Esophagus muscularis mucosa (tissue), 4 donors: ENCODE results near the gene TYR. TPM values are rescaled to one million over a fixed set of nuclear protein-coding genes. Genes with fewer than 3 reads are reported as not detected.

Experiments used
- DNase-seq: peaks from one replicate; pipeline ENCODE4 v3.0.0-alpha.2; 2017; ENCODE audit errors: extremely low spot score
- H3K27ac ChIP-seq, 4 donors: fragments of 200-600 bp; sonication (generic); replicated peaks in 1 of 4; 1 replicate in 3 of 4; 2 replicates in 1 of 4; pipeline ENCODE4 v1.5.1; 2016 to 2019; ENCODE audit warnings: mild to moderate bottlenecking in 1 of 4
- H3K27me3 ChIP-seq, 4 donors: fragments of 200-600 bp; sonication (generic); one replicate each; pipeline versions ENCODE4 v1.5.1 to v1.6.0; 2016 to 2019
- H3K36me3 ChIP-seq, 4 donors: fragments of 200-600 bp; sonication (generic); one replicate each; pipeline ENCODE4 v1.5.1; 2016 to 2019
- H3K4me1 ChIP-seq, 4 donors: fragments of 200-600 bp; sonication (generic); one replicate each; pipeline ENCODE4 v1.5.1; 2016 to 2019
- H3K4me3 ChIP-seq, 4 donors: fragments of 200-600 bp; sonication (generic); 1 replicate in 2 of 4; 2 replicates in 2 of 4; pipeline ENCODE4 v1.5.1; 2016 to 2019; ENCODE audit warnings: mild to moderate bottlenecking in 4 of 4, moderate library complexity in 1 of 4
- H3K9me3 ChIP-seq, 4 donors: fragments of 200-600 bp; sonication (generic); 1 replicate in 3 of 4; 2 replicates in 1 of 4; pipeline ENCODE4 v1.5.1; 2016 to 2019
- EP300 ChIP-seq: sonication (generic); formaldehyde crosslinking; IDR thresholded peaks from one replicate; pipeline ENCODE4 v1.6.1; 2017; ENCODE audit warnings: antibody characterized with exemption
- POLR2A ChIP-seq: fragments of 450-650 bp; IDR thresholded peaks from one replicate; pipeline ENCODE4 v1.6.1; 2017; ENCODE audit warnings: antibody characterized with exemption, moderate library complexity, mild to moderate bottlenecking, low read depth
- POLR2AphosphoS5 ChIP-seq, 2 donors: sonication (generic); formaldehyde crosslinking; IDR thresholded peaks; one replicate each; pipeline ENCODE4 v1.6.1; 2017; ENCODE audit warnings: antibody characterized with exemption in 2 of 2
- WGBS: methylation state at CpG from one replicate; pipeline ENCODE4 v1.1.5; 2018; 5-methylcytosine and 5-hydroxymethylcytosine counted together
- intact Hi-C: fragments of 100-400 bp; cut with DNase I; formaldehyde crosslinking; loops from one replicate; pipeline ENCODE4 v1.15.1; 2023
- total RNA-seq, 4 donors: library from RNA; depleted of rRNA; stranded (reverse); fragments of >200 nt; gene quantifications; one replicate each; pipeline versions ENCODE4 v1.1.0 to v1.2.1, GENCODE V29; 2016
- TF ChIP-seq, protein P1 (sequence below), 3 experiments: fragments of 200-600 bp in 2 of 3; fragments of 450-650 bp in 1 of 3; sonication (generic) in 2 of 3; IDR thresholded peaks; one replicate each; pipeline ENCODE4 v1.5.1; 2017 to 2019; ENCODE audit warnings: antibody characterized with exemption in 3 of 3, mild to moderate bottlenecking in 2 of 3, moderate library complexity in 1 of 3

The TYR gene
- total RNA-seq, 4 donors from 2014 or later, result not detected

DNA sequence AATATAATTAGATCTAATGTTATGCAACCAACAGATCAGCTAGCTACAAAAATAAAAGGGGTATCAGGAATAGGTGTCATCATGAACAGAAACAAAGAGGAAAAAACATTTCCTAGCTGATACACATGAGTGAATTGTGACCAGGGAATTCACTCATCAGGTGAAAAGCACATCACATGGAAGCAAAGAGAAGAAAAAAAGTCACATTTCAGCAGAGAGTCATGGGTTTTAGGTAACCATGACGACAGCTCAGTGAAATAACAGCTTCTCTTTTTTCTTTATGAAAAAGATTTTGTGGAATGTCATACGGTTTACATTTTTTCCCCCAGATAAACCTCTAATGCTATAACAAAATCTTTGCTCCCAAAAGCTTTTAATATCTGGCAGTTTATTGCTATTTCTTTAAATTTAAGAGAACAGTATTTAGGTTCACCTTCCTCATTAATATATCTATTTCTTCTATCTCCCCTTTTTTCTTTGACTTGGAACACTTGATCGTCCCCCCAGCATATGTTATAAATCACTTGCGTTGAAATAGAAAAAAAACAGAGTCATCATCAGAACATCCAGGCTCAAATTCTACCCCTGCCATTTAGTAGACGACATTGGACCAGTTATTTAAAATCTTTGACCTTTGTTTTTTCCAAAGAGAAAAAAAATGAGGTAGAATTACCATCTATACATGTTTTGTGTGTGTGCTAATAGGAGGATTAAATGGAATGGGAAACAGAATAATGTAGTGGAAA is 5.3 kb downstream of the TYR start:
- Histone ChIP-seq H3K9me3 (no peaks in the 10 kb centered on the region), H3K4me1 (peaks cover 0 to 5% (median 0%) of the 10 kb centered on the region in 4 donors), H3K4me3 (no peak overlapping the region), H3K27ac (no peak overlapping the region), H3K36me3 (no peaks in the 10 kb centered on the region), H3K27me3 (no peaks in the 10 kb centered on the region)
- intact Hi-C loops, result no loop called here
- TF ChIP-seq POLR2AphosphoS5 (IDR thresholded peaks at IDR 0.05) (no peak), EP300 (no peak), POLR2A (no peak)
- TF ChIP-seq, protein P1, sequence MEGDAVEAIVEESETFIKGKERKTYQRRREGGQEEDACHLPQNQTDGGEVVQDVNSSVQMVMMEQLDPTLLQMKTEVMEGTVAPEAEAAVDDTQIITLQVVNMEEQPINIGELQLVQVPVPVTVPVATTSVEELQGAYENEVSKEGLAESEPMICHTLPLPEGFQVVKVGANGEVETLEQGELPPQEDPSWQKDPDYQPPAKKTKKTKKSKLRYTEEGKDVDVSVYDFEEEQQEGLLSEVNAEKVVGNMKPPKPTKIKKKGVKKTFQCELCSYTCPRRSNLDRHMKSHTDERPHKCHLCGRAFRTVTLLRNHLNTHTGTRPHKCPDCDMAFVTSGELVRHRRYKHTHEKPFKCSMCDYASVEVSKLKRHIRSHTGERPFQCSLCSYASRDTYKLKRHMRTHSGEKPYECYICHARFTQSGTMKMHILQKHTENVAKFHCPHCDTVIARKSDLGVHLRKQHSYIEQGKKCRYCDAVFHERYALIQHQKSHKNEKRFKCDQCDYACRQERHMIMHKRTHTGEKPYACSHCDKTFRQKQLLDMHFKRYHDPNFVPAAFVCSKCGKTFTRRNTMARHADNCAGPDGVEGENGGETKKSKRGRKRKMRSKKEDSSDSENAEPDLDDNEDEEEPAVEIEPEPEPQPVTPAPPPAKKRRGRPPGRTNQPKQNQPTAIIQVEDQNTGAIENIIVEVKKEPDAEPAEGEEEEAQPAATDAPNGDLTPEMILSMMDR (IDR thresholded peaks at IDR 0.05), result no peak
- no peak for DNase-seq
- WGBS, result 50% methylated on average over 5 of the region's 5 CpGs

DNA sequence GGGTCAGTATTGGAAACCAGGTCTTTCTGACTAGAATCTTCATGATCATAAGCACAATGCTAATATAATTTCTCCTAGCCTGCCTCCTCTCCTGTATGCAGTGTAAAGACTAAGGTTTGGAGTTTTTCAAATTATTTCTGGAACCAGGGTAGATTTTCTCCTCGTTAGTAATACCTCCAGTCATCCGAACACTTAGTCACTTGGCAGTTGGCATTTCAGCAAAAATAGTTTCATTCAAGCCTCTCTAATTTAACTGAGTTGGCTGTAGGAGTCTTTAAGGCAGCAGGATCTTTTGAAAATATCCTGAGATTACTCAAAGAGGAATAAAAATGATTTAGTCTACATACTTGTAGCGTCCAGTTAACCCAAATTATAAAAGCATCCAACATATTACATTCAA is 6.3 kb downstream of the TYR start:
- TF ChIP-seq EP300, result no peak
- TF ChIP-seq POLR2AphosphoS5 (IDR thresholded peaks at IDR 0.05), result no peak
- TF ChIP-seq, protein P1 (IDR thresholded peaks at IDR 0.05), result no peak
- no peak for TF ChIP-seq POLR2A
- Histone ChIP-seq H3K27me3 (no peaks in the 10 kb centered on the region), H3K9me3 (no peaks in the 10 kb centered on the region), H3K4me1 (peaks cover 0 to 5% (median 0%) of the 10 kb centered on the region in 4 donors), H3K27ac (no peak overlapping the region), H3K4me3 (no peak overlapping the region), H3K36me3 (no peaks in the 10 kb centered on the region)
- WGBS, result 66% methylated on average over 3 of the region's 3 CpGs
- intact Hi-C loops, result no loop called here
- DNase-seq, result no peak

DNA sequence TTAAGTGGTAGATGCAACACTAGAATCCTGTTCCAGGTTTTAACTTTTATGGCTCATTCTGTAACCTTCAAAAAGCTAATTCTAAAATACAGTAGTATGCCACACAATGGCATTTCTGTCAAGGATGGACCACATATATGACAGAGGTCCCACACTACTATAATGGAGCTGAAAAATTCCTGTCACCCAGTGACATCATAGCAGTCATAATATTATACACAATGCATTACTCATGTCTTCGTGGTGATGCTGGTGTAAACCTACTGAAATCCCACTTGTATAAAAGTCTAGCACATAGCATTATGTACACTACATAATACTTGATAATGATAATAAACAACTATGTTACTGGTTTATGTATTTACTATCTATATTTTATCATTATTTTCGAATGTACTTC is 12.1 kb downstream of the TYR start:
- no peaks in the 10 kb centered on the region for H3K27me3 ChIP-seq
- TF ChIP-seq, protein P1 (IDR thresholded peaks at IDR 0.05), result no peak
- TF ChIP-seq EP300, result no peak
- no peak for TF ChIP-seq POLR2AphosphoS5 (IDR thresholded peaks at IDR 0.05)
- TF ChIP-seq POLR2A, result no peak
- H3K9me3 ChIP-seq, result no peaks in the 10 kb centered on the region
- no peak overlapping the region for H3K4me3 ChIP-seq
- no peaks in the 10 kb centered on the region for H3K36me3 ChIP-seq
- no peak overlapping the region for H3K27ac ChIP-seq
- WGBS, result 75% methylated on average over 2 of the region's 2 CpGs
- no peak for DNase-seq
- intact Hi-C loops, result no loop called here
- no peaks in the 10 kb centered on the region for H3K4me1 ChIP-seq

DNA sequence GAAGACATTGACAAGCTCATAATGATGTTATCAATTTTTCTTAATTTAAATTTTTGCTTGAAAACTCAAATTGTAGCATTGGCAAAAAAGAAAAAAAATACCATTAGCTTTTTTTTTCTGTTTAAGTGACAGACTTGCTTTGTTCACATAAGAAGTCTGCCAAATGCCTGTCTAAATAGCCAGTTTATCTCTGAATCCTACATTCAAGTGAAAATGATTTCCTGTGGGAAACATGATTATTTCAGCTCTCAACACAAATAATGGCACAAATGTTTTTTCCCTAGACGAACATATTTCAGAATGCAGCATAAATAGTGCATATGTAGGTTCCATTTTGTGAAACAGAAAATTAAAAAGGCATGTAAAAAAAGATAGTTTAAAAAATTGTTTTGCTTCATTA is 23.5 kb downstream of the TYR start:
- no peaks in the 10 kb centered on the region for H3K36me3 ChIP-seq
- no peak overlapping the region for H3K27ac ChIP-seq
- H3K4me1 ChIP-seq, result no peaks in the 10 kb centered on the region
- WGBS, result 60% methylated on average over 1 of the region's 1 CpG
- no peak overlapping the region for H3K4me3 ChIP-seq
- intact Hi-C loops, result no loop called here
- H3K27me3 ChIP-seq, result no peaks in the 10 kb centered on the region
- no peaks in the 10 kb centered on the region for H3K9me3 ChIP-seq
- TF ChIP-seq POLR2A, result no peak
- TF ChIP-seq, protein P1 (IDR thresholded peaks at IDR 0.05), result no peak
- no peak for TF ChIP-seq EP300
- TF ChIP-seq POLR2AphosphoS5 (IDR thresholded peaks at IDR 0.05), result no peak
- DNase-seq, result no peak

DNA sequence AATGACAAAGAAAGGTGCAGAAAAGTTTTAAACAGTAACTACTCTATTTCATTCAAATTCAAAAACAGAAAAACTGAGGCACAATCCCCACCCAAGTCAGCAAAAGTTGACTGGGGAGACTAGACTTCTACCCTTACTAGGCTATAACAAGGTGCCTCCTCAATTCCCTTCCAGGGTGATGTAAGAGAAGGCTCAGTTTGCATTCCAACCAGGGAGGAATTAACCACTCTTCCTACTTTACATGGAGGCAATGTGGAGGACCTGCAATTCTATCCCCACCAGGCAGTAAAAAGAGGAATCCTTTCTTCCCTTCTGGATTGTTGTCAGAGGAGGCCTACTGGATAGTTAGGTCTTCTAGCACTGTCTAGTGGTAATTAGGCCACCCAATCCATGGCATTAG is 26.1 kb downstream of the TYR start:
- Histone ChIP-seq H3K36me3 (no peaks in the 10 kb centered on the region), H3K4me1 (no peaks in the 10 kb centered on the region), H3K9me3 (no peaks in the 10 kb centered on the region), H3K27me3 (no peaks in the 10 kb centered on the region), H3K4me3 (no peak overlapping the region), H3K27ac (no peak overlapping the region)
- TF ChIP-seq POLR2AphosphoS5 (IDR thresholded peaks at IDR 0.05) (no peak), EP300 (no peak), POLR2A (no peak)
- TF ChIP-seq, protein P1 (IDR thresholded peaks at IDR 0.05), result no peak
- intact Hi-C loops, result no loop called here
- DNase-seq, result no peak
